CD8-positive, alpha-beta memory T cell (primary cell): ENCODE results near the gene PIGV. TPM values are rescaled to one million over a fixed set of nuclear protein-coding genes. Genes with fewer than 3 reads are reported as not detected.
A peak's percentile ranks its signal among the peaks of the same experiment; 100 is the strongest.

Source experiments
- CTCF ChIA-PET: fragments of 350-600 bp; sonication (Branson Sonifier 250); formaldehyde crosslinking; loops from one replicate; lab custom pipeline; 2021; ENCODE audit warnings: antibody characterized with exemption; lab: Charles Lee
- POLR2A ChIA-PET: fragments of 350-600 bp; sonication (Branson Sonifier 250); formaldehyde crosslinking; loops from one replicate; lab custom pipeline; 2021; ENCODE audit warnings: antibody characterized with exemption; lab: Charles Lee
- DNase-seq, 5 donors: peaks; one replicate each; pipeline versions ENCODE4 v3.0.0 to v3.0.0-alpha.2; 2020 to 2022; ENCODE audit warnings: mixed read lengths in 1 of 5
- H3K27ac ChIP-seq: one replicate; pipeline ENCODE4 v1.7.0; 2013; ENCODE audit warnings: low read depth, mild to moderate bottlenecking, low read length, moderate library complexity
- H3K27me3 ChIP-seq: 2 replicates; pipeline ENCODE4 v1.7.0; 2013; ENCODE audit warnings: low read length, mild to moderate bottlenecking; ENCODE audit not compliant: insufficient read depth, poor library complexity, severe bottlenecking
- H3K36me3 ChIP-seq: 2 replicates; pipeline ENCODE4 v1.7.0; 2013; ENCODE audit warnings: mild to moderate bottlenecking, low read length, moderate library complexity; ENCODE audit not compliant: insufficient read depth
- H3K4me1 ChIP-seq: 2 replicates; pipeline ENCODE4 v1.7.0; 2013; ENCODE audit warnings: mild to moderate bottlenecking, low read length, moderate library complexity; ENCODE audit not compliant: insufficient read depth
- H3K4me3 ChIP-seq: 2 replicates; pipeline ENCODE4 v1.7.0; 2013; ENCODE audit warnings: mild to moderate bottlenecking, low read length
- H3K9me3 ChIP-seq: 2 replicates; pipeline ENCODE4 v1.7.0; 2013; ENCODE audit warnings: mild to moderate bottlenecking, low read length
- H3K27ac Mint-ChIP-seq, 8 donors: one replicate each; pipeline ENCODE4 v1.8.0; 2020 to 2021; ENCODE audit warnings: mixed read lengths in 8 of 8, mild to moderate bottlenecking in 6 of 8, inconsistent platforms in 3 of 8, moderate library complexity in 3 of 8
- H3K27me3 Mint-ChIP-seq, 2 donors: one replicate each; pipeline ENCODE4 v1.8.0; 2020 to 2021; ENCODE audit warnings: mixed read lengths in 2 of 2, mild to moderate bottlenecking in 1 of 2, moderate library complexity in 1 of 2
- H3K36me3 Mint-ChIP-seq, 3 donors: one replicate each; pipeline ENCODE4 v1.8.0; 2020 to 2021; ENCODE audit warnings: mixed read lengths in 3 of 3, inconsistent platforms in 1 of 3, mild to moderate bottlenecking in 1 of 3
- H3K4me1 Mint-ChIP-seq, 3 donors: one replicate each; pipeline ENCODE4 v1.8.0; 2020 to 2021; ENCODE audit warnings: mixed read lengths in 3 of 3, inconsistent platforms in 1 of 3, mild to moderate bottlenecking in 1 of 3
- H3K4me3 Mint-ChIP-seq, 7 donors: one replicate each; pipeline ENCODE4 v1.8.0; 2020 to 2021; ENCODE audit warnings: mixed read lengths in 7 of 7, mild to moderate bottlenecking in 6 of 7, moderate library complexity in 4 of 7, inconsistent platforms in 2 of 7
- H3K9me3 Mint-ChIP-seq, 5 donors: one replicate each; pipeline ENCODE4 v1.8.0; 2020 to 2022; ENCODE audit warnings: mixed read lengths in 5 of 5, mild to moderate bottlenecking in 3 of 5, moderate library complexity in 2 of 5, inconsistent platforms in 1 of 5
- polyA plus RNA-seq: library from polyadenylated mRNA; unstranded; fragments of 300-500 nt; fragmentation: Illumina TruSeq; gene quantifications from one replicate; pipeline ENCODE4 v1.2.3, GENCODE V29; 2021
- total RNA-seq, 2 experiments: library from RNA; stranded (reverse); gene quantifications; one replicate each; pipeline ENCODE4 v1.2.3, GENCODE V29; 2021

PIGV gene
- total and polyA plus RNA-seq, 3 experiments from 2014 or later = 19.1 to 24.9 (median 23.6) TPM

DNA sequence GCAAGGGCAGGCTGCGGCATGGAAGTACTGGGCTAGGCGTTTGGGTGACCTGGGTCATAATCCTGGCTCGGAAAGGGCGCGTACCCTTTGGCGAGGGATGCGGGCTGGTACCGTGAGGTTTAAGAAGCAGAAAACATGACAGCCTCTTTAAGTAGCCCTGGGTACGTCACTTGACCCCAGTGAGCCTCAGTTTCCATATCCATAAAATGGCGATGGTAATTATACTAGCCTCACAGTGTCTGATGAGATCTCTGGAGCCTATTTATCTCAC is 700 bp downstream of the PIGV start:
- peaks cover 71% of the 10 kb centered on the region for H3K4me1 ChIP-seq
- H3K27me3 Mint-ChIP-seq = peaks cover 0 to 5% of the 10 kb centered on the region in 2 donors

DNA sequence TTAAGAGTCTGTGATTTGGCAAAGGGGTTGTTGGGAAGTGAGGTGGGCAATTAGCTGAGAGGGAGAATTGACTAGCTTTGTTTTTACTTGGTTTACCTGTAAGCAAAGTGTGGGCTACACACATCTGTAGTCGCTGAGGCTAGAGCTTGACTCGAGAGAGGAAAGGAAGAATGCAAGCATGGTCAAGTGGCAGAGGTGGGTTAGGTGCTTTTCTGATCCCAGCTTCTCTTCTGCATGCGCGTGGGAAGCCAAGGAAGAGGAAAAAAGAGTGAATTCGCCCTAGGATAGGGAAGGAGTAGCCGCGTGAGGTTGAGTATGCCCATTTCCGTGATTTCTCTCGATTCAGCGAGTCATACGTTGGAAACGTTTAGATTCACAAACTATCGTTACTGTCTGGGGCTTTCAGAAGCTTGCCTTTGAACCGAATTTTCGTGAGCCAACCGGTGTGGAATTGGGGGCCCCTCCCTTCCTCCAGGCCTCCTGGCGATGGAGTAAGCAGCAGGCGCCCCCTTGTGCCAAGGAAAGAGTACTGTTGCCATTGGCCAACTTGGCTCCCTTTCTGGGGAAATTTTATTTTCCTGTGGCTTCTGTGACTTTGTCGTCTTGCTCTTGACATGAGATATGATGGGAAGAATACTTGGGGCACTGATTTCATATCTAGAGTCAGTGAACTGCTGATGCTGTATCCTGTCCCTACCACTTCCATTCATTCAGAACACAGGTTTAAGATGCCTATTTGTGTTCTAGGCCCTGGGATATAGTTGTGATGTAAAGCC is 1.3 kb downstream of the PIGV start:
- no peaks in the 10 kb centered on the region for H3K9me3 ChIP-seq
- peaks cover 0 to 37% (median 5%) of the 10 kb centered on the region in 3 donors for H3K36me3 Mint-ChIP-seq
- peaks cover 75 to 82% (median 81%) of the 10 kb centered on the region in 3 donors for H3K4me1 Mint-ChIP-seq
- H3K9me3 Mint-ChIP-seq = peaks cover 0 to 2% (median 0%) of the 10 kb centered on the region in 5 donors
- ChIA-PET CTCF (interaction anchor here (0.6 to 6.2 kb wide), 53 partner anchors 9 to 815 kb away, joined by 3 to 203 read pairs (median 5); partner anchors contain the start of genes ARID1A and ZDHHC18), POLR2A (interaction anchor here (1.0 to 6.2 kb wide), 14 partner anchors 11 to 317 kb away, joined by 3 to 86 read pairs (median 6); partner anchors contain the start of genes ARID1A and HMGN2)
- peaks cover 0 to 5% of the 10 kb centered on the region in 2 donors for H3K27me3 Mint-ChIP-seq
- H3K4me1 ChIP-seq = peaks cover 67% of the 10 kb centered on the region
- peak; percentile 79 to 92 (median 82) for DNase-seq
- H3K27me3 ChIP-seq = no peaks in the 10 kb centered on the region
- peak overlapping the region; percentile 90 to 100 (median 100) for H3K4me3 Mint-ChIP-seq
- H3K4me3 ChIP-seq = peak overlapping the region; percentile 92
- H3K36me3 ChIP-seq = peaks cover under 1% of the 10 kb centered on the region
- peak overlapping the region; percentile 89 to 100 (median 96) for H3K27ac Mint-ChIP-seq
- H3K27ac ChIP-seq = peak overlapping the region; percentile 88

More for the DNA sequence above, 700 bp downstream of the PIGV start:
- no peaks in the 10 kb centered on the region for H3K9me3 ChIP-seq
- ChIA-PET CTCF (interaction anchor here (0.6 to 6.2 kb wide), 49 partner anchors 9 to 814 kb away, joined by 3 to 203 read pairs (median 5); partner anchors contain the start of genes ARID1A and ZDHHC18), POLR2A (interaction anchor here (1.0 to 6.2 kb wide), 14 partner anchors 12 to 317 kb away, joined by 3 to 86 read pairs (median 6); partner anchors contain the start of genes ARID1A and HMGN2)
- H3K4me3 ChIP-seq = peak overlapping the region; percentile 92
- H3K36me3 ChIP-seq = no peaks in the 10 kb centered on the region
- peak overlapping the region; percentile 88 for H3K27ac ChIP-seq
- Mint-ChIP-seq H3K36me3 (peaks cover 0 to 32% (median 4%) of the 10 kb centered on the region in 3 donors), H3K4me1 (peaks cover 76 to 87% (median 83%) of the 10 kb centered on the region in 3 donors), H3K27ac (peak overlapping the region; percentile 89 to 100 (median 96)), H3K4me3 (peak overlapping the region; percentile 90 to 100 (median 100)), H3K9me3 (peaks cover 0 to 2% (median 0%) of the 10 kb centered on the region in 5 donors)
- DNase-seq = no peak
- no peaks in the 10 kb centered on the region for H3K27me3 ChIP-seq

DNA sequence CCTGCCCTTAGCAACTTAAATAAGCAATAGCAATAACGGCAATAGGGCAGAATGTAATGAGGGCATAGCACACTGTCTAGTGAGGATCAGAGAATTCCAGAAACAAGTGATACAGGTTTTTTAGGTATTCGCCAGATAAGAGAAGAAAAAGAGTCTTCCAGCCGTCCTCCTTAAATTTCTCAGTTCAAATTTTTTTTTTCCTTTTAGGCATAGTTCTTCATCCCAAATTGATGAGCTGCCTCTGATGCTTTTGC is 1.8 kb downstream of the PIGV start:
- Histone ChIP-seq H3K4me3 (no peak overlapping the region), H3K36me3 (peaks cover 6% of the 10 kb centered on the region), H3K27ac (no peak overlapping the region), H3K4me1 (peaks cover 62% of the 10 kb centered on the region), H3K27me3 (no peaks in the 10 kb centered on the region), H3K9me3 (no peaks in the 10 kb centered on the region)
- Mint-ChIP-seq H3K4me3 (peak overlapping the region in 6 of 7 donors; percentile 90 to 100 (median 100)), H3K27me3 (peaks cover 0 to 5% of the 10 kb centered on the region in 2 donors), H3K4me1 (peaks cover 73 to 77% (median 76%) of the 10 kb centered on the region in 3 donors), H3K27ac (peak overlapping the region; percentile 89 to 100 (median 96)), H3K36me3 (peaks cover 0 to 42% (median 10%) of the 10 kb centered on the region in 3 donors), H3K9me3 (peaks cover 0 to 2% (median 0%) of the 10 kb centered on the region in 5 donors)
- ChIA-PET CTCF (interaction anchor here (1.0 to 6.2 kb wide), 27 partner anchors 11 to 289 kb away, joined by 3 to 203 read pairs (median 11); partner anchors contain the start of genes ARID1A and ZDHHC18), POLR2A (interaction anchor here (1.0 to 6.2 kb wide), 7 partner anchors 31 to 289 kb away, joined by 3 to 86 read pairs (median 7); partner anchors contain the start of gene ARID1A)
- no peak for DNase-seq

DNA sequence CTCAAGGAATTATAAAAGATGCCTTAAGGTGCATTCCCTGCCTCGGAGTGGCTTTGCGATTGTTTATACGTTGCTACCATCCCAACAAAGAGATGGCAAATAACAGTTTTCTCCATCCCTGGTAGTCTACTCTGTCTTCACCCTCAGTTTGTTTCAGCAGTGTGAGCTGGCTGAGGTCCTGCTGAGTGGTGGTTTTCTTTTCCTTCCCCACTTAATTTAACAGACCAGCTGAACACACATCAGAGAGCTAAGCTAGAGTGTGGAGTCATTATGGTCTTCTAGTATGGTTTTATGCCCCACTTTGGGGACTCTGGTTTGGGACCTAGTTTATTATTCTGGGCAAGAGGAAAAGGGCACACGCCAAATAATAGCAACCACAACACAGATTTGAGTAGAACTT is 2.2 kb downstream of the PIGV start:
- Histone ChIP-seq H3K4me3 (no peak overlapping the region), H3K4me1 (peaks cover 58% of the 10 kb centered on the region), H3K27ac (no peak overlapping the region), H3K9me3 (no peaks in the 10 kb centered on the region), H3K27me3 (no peaks in the 10 kb centered on the region), H3K36me3 (peaks cover 10% of the 10 kb centered on the region)
- Mint-ChIP-seq H3K4me1 (peaks cover 69 to 73% (median 72%) of the 10 kb centered on the region in 3 donors), H3K4me3 (peak overlapping the region; percentile 69 to 100 (median 99)), H3K9me3 (peaks cover 0 to 2% (median 0%) of the 10 kb centered on the region in 5 donors), H3K36me3 (peaks cover 0 to 46% (median 11%) of the 10 kb centered on the region in 3 donors), H3K27me3 (peaks cover 0 to 5% of the 10 kb centered on the region in 2 donors), H3K27ac (peak overlapping the region; percentile 89 to 100 (median 96))
- POLR2A ChIA-PET = interaction anchor here (0.6 to 6.2 kb wide), 5 partner anchors 92 to 188 kb away, joined by 4 to 86 read pairs (median 22); partner anchors contain the start of gene ARID1A
- DNase-seq = no peak
- CTCF ChIA-PET = interaction anchor here (0.9 to 6.2 kb wide), 22 partner anchors 11 to 289 kb away, joined by 3 to 203 read pairs (median 14); partner anchors contain the start of genes ARID1A and ZDHHC18

DNA sequence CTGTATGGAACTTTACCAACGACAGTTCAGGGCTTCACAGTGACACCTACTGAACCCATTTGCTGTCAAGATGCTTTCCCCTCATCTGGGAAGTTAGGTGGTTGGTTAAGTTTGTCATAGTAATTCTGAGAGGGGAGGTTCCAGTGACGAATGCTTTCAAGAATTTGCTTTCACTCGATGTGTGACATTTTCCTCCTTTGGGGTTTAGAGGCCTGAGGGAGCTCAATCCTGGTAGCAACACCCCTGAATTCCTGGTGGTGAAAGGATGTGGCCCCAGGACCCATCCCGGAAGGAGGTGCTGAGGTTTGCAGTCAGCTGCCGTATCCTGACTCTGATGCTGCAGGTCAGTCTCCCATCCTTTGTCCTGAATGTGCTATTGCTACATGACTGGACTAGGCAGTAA is 2.8 kb downstream of the PIGV start:
- no peak overlapping the region for H3K4me3 ChIP-seq
- H3K27me3 ChIP-seq = no peaks in the 10 kb centered on the region
- H3K9me3 ChIP-seq = no peaks in the 10 kb centered on the region
- H3K36me3 ChIP-seq = peaks cover 13% of the 10 kb centered on the region
- CTCF ChIA-PET = interaction anchor here (0.9 to 6.2 kb wide), 15 partner anchors 10 to 249 kb away, joined by 3 to 203 read pairs (median 19); partner anchors contain the start of gene ARID1A
- H3K27ac ChIP-seq = peak overlapping the region; percentile 20
- Mint-ChIP-seq H3K27me3 (peaks cover 0 to 5% of the 10 kb centered on the region in 2 donors), H3K4me1 (peaks cover 62 to 67% (median 65%) of the 10 kb centered on the region in 3 donors), H3K36me3 (peaks cover 0 to 50% (median 11%) of the 10 kb centered on the region in 3 donors), H3K27ac (peak overlapping the region; percentile 89 to 100 (median 96)), H3K9me3 (peaks cover 0 to 2% (median 0%) of the 10 kb centered on the region in 5 donors), H3K4me3 (peak overlapping the region; percentile 2 to 100 (median 99))
- DNase-seq = no peak
- H3K4me1 ChIP-seq = peaks cover 51% of the 10 kb centered on the region
- POLR2A ChIA-PET = interaction anchor here (0.6 to 6.2 kb wide), 4 partner anchors 93 to 188 kb away, joined by 4 to 86 read pairs (median 37); partner anchors contain the start of gene ARID1A

DNA sequence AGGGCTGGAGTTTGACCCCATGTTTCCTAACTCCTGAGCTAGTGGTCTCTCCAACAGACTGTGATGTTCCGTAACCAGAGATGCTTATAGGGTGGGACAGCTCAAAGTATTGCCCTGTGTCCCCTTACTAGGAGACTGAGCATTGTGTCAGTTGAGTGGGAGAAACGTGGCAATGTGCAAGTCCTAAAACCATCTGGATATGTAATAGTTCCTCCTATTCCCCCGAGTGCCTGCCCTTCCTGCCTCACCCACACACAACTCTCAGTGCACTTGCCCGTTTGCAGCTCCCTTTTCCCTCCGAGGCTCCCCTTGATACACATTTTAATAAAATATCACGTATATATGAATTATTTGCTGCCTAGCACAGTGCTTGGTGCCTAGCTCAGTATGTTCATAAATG is 3.4 kb downstream of the PIGV start:
- H3K36me3 ChIP-seq = peaks cover 13% of the 10 kb centered on the region
- peak overlapping the region; percentile 20 for H3K27ac ChIP-seq
- ChIA-PET POLR2A (interaction anchor here (0.8 to 6.2 kb wide), 3 partner anchors 10 to 189 kb away, joined by 3 to 86 read pairs (median 22); partner anchors contain the start of gene ARID1A), CTCF (interaction anchor here (1.1 to 6.2 kb wide), 14 partner anchors 9 to 291 kb away, joined by 3 to 203 read pairs (median 18); no protein-coding TSS in a partner anchor)
- no peak overlapping the region for H3K4me3 ChIP-seq
- H3K27me3 ChIP-seq = no peaks in the 10 kb centered on the region
- no peak for DNase-seq
- H3K4me1 Mint-ChIP-seq = peaks cover 56 to 61% (median 59%) of the 10 kb centered on the region in 3 donors
- H3K27ac Mint-ChIP-seq = peak overlapping the region; percentile 89 to 100 (median 96)
- H3K4me3 Mint-ChIP-seq = peak overlapping the region in 3 of 7 donors; percentile 44 to 100 (median 100)
- H3K4me1 ChIP-seq = peaks cover 46% of the 10 kb centered on the region
- H3K27me3 Mint-ChIP-seq = peaks cover 0 to 5% of the 10 kb centered on the region in 2 donors
- peaks cover 0 to 51% (median 11%) of the 10 kb centered on the region in 3 donors for H3K36me3 Mint-ChIP-seq
- H3K9me3 Mint-ChIP-seq = peaks cover 0 to 2% (median 0%) of the 10 kb centered on the region in 5 donors
- H3K9me3 ChIP-seq = no peaks in the 10 kb centered on the region

DNA sequence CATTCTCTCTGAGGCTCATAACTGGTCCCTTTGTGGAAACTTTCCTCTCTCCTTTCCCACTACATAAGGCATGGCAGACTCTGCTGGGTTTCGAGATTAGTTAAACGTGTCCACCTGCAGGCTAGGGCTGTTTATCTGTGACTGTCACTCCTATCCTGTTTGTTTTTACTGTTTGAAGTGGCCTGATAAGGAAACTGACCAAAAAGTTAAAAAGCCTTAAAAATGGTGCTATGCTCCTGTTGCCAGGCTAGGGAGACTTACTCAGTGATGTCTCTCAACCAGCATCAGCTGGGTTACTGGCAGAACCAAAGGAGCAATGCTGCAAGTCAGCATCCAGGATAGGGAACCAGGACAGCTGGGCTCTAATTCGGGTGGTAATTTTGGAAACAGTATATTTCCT is 3.9 kb downstream of the PIGV start:
- peaks cover 0 to 2% (median 0%) of the 10 kb centered on the region in 5 donors for H3K9me3 Mint-ChIP-seq
- H3K36me3 Mint-ChIP-seq = peaks cover 0 to 56% (median 15%) of the 10 kb centered on the region in 3 donors
- H3K4me3 Mint-ChIP-seq = no peak overlapping the region
- CTCF ChIA-PET = interaction anchor here (0.7 to 6.2 kb wide), 10 partner anchors 9 to 291 kb away, joined by 3 to 203 read pairs (median 16); no protein-coding TSS in a partner anchor
- Histone ChIP-seq H3K9me3 (no peaks in the 10 kb centered on the region), H3K4me3 (no peak overlapping the region), H3K4me1 (peaks cover 41% of the 10 kb centered on the region), H3K27me3 (no peaks in the 10 kb centered on the region), H3K36me3 (peaks cover 13% of the 10 kb centered on the region), H3K27ac (peak overlapping the region; percentile 20)
- H3K27me3 Mint-ChIP-seq = peaks cover 0 to 5% of the 10 kb centered on the region in 2 donors
- peaks cover 52 to 60% (median 58%) of the 10 kb centered on the region in 3 donors for H3K4me1 Mint-ChIP-seq
- POLR2A ChIA-PET = interaction anchor here (0.8 to 6.2 kb wide), 3 partner anchors 10 to 189 kb away, joined by 3 to 86 read pairs (median 22); partner anchors contain the start of gene ARID1A
- DNase-seq = no peak
- peak overlapping the region; percentile 86 to 100 (median 96) for H3K27ac Mint-ChIP-seq
